PC-3 (cell line): ENCODE measurements around the gene IWS1. TPM values are rescaled to one million over a fixed set of nuclear protein-coding genes. Genes with fewer than 3 reads are reported as not detected.
A peak's percentile ranks its signal among the peaks of the same experiment; 100 is the strongest.

Source experiments
- ATAC-seq: fragments of 200-7000 bp; cut with Tn5 transposase; 2 replicates; pipeline ENCODE4 v1.9.1; 2020; ENCODE audit warnings: mild to moderate bottlenecking, moderate library complexity
- BruUV-seq: library from RNA; stranded (reverse); fragments of 400-500 nt; replicated peaks from 2 replicates; lab custom pipeline; 2021; lab: Mats Ljungman, UMichigan
- CTCF ChIA-PET: fragments of 300-600 bp; sonication (Branson Sonifier 250); formaldehyde crosslinking; loops from one replicate; lab custom pipeline; 2022; ENCODE audit warnings: antibody characterized with exemption; lab: Charles Lee
- POLR2A ChIA-PET: fragments of 300-600 bp; sonication (Branson Sonifier 250); formaldehyde crosslinking; loops from one replicate; lab custom pipeline; 2022; ENCODE audit warnings: antibody characterized with exemption; ENCODE audit not compliant: unreplicated experiment; lab: Charles Lee
- DNase-seq: peaks from one replicate; pipeline ENCODE4 v3.0.0-alpha.2; 2015
- H2AFZ ChIP-seq: fragments of 300-600 bp; sonication (generic); 2 replicates; pipeline ENCODE4 v1.6.0; 2016; ENCODE audit warnings: antibody characterized with exemption, low read length
- H3F3A ChIP-seq: fragments of 300-600 bp; sonication (generic); one replicate; pipeline ENCODE4 v1.6.0; 2017; ENCODE audit warnings: antibody characterized with exemption, low read length, control low read depth, mild to moderate bottlenecking; ENCODE audit not compliant: unreplicated experiment
- H3K27ac ChIP-seq: fragments of 300-600 bp; sonication (generic); 2 replicates; pipeline ENCODE4 v1.5.1; 2016; ENCODE audit warnings: mild to moderate bottlenecking, low read length
- H3K27me3 ChIP-seq: fragments of 300-600 bp; sonication (generic); 2 replicates; pipeline ENCODE4 v1.6.1; 2016; ENCODE audit warnings: low read length, mixed read lengths
- H3K36me3 ChIP-seq: fragments of 300-600 bp; sonication (generic); 2 replicates; pipeline ENCODE4 v1.6.1; 2016; ENCODE audit warnings: low read depth, mixed run types, low read length, mixed read lengths
- H3K4me1 ChIP-seq: fragments of 300-600 bp; sonication (generic); 2 replicates; pipeline ENCODE4 v1.5.1; 2016; ENCODE audit warnings: low read length; ENCODE audit not compliant: insufficient read depth
- H3K4me2 ChIP-seq: fragments of 300-600 bp; sonication (generic); 2 replicates; pipeline ENCODE4 v1.6.0; 2016; ENCODE audit warnings: low read length
- H3K4me3 ChIP-seq: fragments of 300-600 bp; sonication (generic); 2 replicates; pipeline ENCODE4 v1.5.1; 2016; ENCODE audit warnings: mild to moderate bottlenecking, low read length, mixed read lengths
- H3K79me2 ChIP-seq: fragments of 300-600 bp; sonication (generic); 2 replicates; pipeline ENCODE4 v1.6.1; 2017; ENCODE audit warnings: low read length, mixed read lengths
- H3K9ac ChIP-seq: fragments of 300-600 bp; sonication (generic); 2 replicates; pipeline ENCODE4 v1.6.0; 2016; ENCODE audit warnings: mild to moderate bottlenecking, low read length
- H3K9me2 ChIP-seq: fragments of 300-600 bp; sonication (generic); replicated peaks from 2 replicates; pipeline ENCODE4 v1.6.1; 2016; ENCODE audit warnings: mixed run types, low read length, mixed read lengths
- H3K9me3 ChIP-seq: fragments of 300-600 bp; sonication (generic); 2 replicates; pipeline ENCODE4 v1.6.1; 2016; ENCODE audit warnings: low read length, mixed read lengths
- H4K20me1 ChIP-seq: fragments of 300-600 bp; sonication (generic); 2 replicates; pipeline ENCODE4 v1.6.1; 2016; ENCODE audit warnings: low read length, mixed read lengths
- EZH2 ChIP-seq: fragments of 300-600 bp; sonication (generic); IDR thresholded peaks from one replicate; pipeline ENCODE4 v1.6.1; 2017; ENCODE audit warnings: antibody characterized with exemption, mild to moderate bottlenecking, low read length; ENCODE audit not compliant: unreplicated experiment
- EZH2phosphoT487 ChIP-seq: fragments of 300-600 bp; sonication (generic); IDR thresholded peaks from 2 replicates; pipeline ENCODE4 v1.6.1; 2018; ENCODE audit warnings: mild to moderate bottlenecking, antibody characterized with exemption, low read length, borderline replicate concordance
- intact Hi-C: fragments of 100-400 bp; cut with micrococcal nuclease; formaldehyde crosslinking; loops from 2 replicates; pipeline ENCODE4 v1.9.0; 2023
- total RNA-seq: library from RNA; depleted of rRNA; stranded (reverse); fragments of >200 nt; gene quantifications from 2 replicates; pipeline ENCODE4 v1.2.3, GENCODE V29; 2014
- TF ChIP-seq, protein P1 (sequence below): fragments of 300-600 bp; sonication (generic); conservative IDR thresholded peaks from 2 replicates; pipeline ENCODE4 v1.5.1; 2017; ENCODE audit warnings: antibody characterized with exemption, low read depth, mild to moderate bottlenecking, low read length

Gene IWS1
- total RNA-seq, 1 experiment from 2014 or later, result 51.4 TPM

DNA sequence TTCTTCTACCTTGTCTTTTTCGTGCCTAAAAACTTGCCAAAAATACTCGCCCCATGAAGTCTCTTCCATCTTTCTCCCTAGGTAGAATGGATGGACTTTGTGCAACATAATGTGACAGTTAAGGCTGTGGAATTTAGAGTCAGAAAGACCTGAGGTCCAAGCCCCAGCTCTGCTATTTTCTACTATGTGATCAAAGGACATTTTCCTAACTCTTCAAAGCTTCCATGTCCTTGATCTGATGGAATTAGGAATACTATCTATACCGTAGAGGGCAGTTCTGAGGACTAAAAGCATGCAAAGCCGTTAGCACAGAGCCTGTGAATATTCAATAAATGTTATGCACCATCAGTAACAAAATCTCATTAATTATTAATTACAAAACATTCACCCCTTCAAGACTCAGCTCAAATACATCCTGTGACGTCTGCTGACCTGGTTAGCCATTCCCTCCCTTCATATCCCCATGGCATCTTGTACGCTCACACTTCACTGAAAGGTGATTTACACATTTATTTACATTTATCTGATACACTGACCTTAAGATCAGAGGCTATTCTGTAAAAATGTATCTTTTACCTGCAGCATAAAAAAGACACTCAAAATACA, 15.1 kb downstream of the IWS1 start:
- BruUV-seq, result no TSS peak
- Histone ChIP-seq H3K4me1 (peaks cover 42% of the 10 kb centered on the region), H3K27me3 (no peaks in the 10 kb centered on the region), H4K20me1 (peaks cover 26% of the 10 kb centered on the region), H3K27ac (no peak overlapping the region), H2AFZ (no peak overlapping the region), H3K9me3 (no peaks in the 10 kb centered on the region), H3K9me2 (no peaks in the 10 kb centered on the region), H3K4me2 (no peak overlapping the region), H3K9ac (no peak overlapping the region), H3K79me2 (peaks cover 96% of the 10 kb centered on the region), H3K4me3 (no peak overlapping the region), H3K36me3 (peaks cover 30% of the 10 kb centered on the region; the same call in 1 of the 2 replicates), H3F3A (peaks cover 6% of the 10 kb centered on the region)
- DNase-seq (no peak), ATAC-seq (no peak)
- TF ChIP-seq EZH2 (no peak), EZH2phosphoT487 (no peak)
- TF ChIP-seq, protein P1, sequence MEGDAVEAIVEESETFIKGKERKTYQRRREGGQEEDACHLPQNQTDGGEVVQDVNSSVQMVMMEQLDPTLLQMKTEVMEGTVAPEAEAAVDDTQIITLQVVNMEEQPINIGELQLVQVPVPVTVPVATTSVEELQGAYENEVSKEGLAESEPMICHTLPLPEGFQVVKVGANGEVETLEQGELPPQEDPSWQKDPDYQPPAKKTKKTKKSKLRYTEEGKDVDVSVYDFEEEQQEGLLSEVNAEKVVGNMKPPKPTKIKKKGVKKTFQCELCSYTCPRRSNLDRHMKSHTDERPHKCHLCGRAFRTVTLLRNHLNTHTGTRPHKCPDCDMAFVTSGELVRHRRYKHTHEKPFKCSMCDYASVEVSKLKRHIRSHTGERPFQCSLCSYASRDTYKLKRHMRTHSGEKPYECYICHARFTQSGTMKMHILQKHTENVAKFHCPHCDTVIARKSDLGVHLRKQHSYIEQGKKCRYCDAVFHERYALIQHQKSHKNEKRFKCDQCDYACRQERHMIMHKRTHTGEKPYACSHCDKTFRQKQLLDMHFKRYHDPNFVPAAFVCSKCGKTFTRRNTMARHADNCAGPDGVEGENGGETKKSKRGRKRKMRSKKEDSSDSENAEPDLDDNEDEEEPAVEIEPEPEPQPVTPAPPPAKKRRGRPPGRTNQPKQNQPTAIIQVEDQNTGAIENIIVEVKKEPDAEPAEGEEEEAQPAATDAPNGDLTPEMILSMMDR, result no peak
- POLR2A ChIA-PET, result no interaction called here
- intact Hi-C loops, result no loop called here
- CTCF ChIA-PET, result no interaction called here

DNA sequence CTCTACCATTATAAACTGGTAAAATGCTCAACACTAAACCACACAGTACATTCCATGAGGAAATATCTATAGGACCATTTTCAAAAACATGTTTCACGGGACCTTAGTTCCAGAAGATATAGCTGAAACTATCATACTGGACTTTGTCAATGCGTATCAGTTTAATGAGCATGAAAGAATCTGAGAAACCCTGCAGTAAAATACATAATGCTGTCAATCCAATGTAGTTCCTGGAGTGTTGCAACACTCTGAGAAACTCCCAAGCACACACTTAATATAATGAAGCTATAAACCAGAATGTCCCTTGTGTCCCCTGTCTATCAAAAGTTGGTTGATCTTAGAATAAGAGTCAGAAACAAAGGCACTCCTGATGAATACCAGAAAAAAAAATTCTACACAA, 16.2 kb downstream of the IWS1 start:
- H3K27ac ChIP-seq, result peak overlapping the region; percentile 79; the same call in 1 of the 2 replicates
- no TSS peak for BruUV-seq

More for the DNA sequence above, 16.2 kb downstream of the IWS1 start:
- Histone ChIP-seq H2AFZ (no peak overlapping the region), H3K4me2 (peak overlapping the region; percentile 5; the same call in 1 of the 2 replicates), H3K79me2 (peaks cover 96% of the 10 kb centered on the region), H3K9me2 (no peaks in the 10 kb centered on the region), H3K9me3 (no peaks in the 10 kb centered on the region), H3K27me3 (no peaks in the 10 kb centered on the region), H3F3A (peaks cover 6% of the 10 kb centered on the region), H3K9ac (no peak overlapping the region), H4K20me1 (peaks cover 23% of the 10 kb centered on the region), H3K36me3 (peaks cover 33% of the 10 kb centered on the region), H3K4me3 (no peak overlapping the region), H3K4me1 (peaks cover 42% of the 10 kb centered on the region)
- no peak for TF ChIP-seq EZH2phosphoT487
- TF ChIP-seq, protein P1, result no peak
- TF ChIP-seq EZH2, result no peak
- ATAC-seq, result no peak
- intact Hi-C loops, result no loop called here
- DNase-seq, result peak; percentile 37
- ChIA-PET CTCF (no interaction called here), POLR2A (no interaction called here)
